ENCODE results near the gene CDKAL1. TPM values are rescaled to one million over a fixed set of nuclear protein-coding genes. Genes with fewer than 3 reads are reported as not detected.

CDKAL1 gene
- total and polyA plus RNA-seq, 9 of the 15 experiments (the other 6 are each of a cell fraction or from before 2014, with no cell fraction given), result 11.2 to 36.3 (median 20.1) TPM

DNA sequence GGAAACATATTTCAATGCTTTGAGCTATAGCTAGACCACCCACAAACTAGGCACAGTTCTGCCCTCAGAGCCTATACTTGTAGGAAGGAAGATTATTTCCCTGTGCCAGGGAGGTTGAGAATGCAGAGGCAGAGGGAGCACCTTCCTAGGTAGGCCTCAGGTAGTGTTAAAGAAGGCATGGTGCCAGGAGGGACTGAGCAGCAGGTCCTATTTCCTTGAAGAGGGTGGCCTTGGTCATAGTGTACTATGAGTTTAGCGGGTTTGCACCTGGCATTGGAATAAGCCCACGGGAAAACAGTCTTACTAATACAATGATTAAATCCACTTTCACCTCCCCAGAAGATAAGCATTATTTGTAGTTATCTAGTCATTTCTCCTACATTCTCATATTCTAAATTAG lies 375.4 kb downstream of the CDKAL1 start:
- Histone ChIP-seq H3K27ac (ENCODE audit: extremely low read depth, low read depth, low read length) (no peak overlapping the region), H3K9me1 (ENCODE audit: control insufficient read depth, insufficient read depth, low read length) (no peaks in the 10 kb centered on the region), H3K79me2 (ENCODE audit: control insufficient read depth, insufficient read depth, low read length) (no peaks in the 10 kb centered on the region), H3K9ac (ENCODE audit: insufficient read depth in 1 of 2, low read depth in 2 of 2, low read length in 2 of 2) (no peak overlapping the region), H3K36me3 (ENCODE audit: control insufficient read depth, insufficient read depth, low read length) (no peaks in the 10 kb centered on the region), H3K4me1 (replicated peaks in 1 of 2; ENCODE audit: control insufficient read depth in 2 of 2, insufficient read depth in 2 of 2, low read length in 2 of 2) (no peaks in the 10 kb centered on the region), H3K4me2 (ENCODE audit: insufficient read depth, low read length) (no peak overlapping the region), H3K9me3 (replicated peaks; ENCODE audit: control insufficient read depth, insufficient read depth, low read depth, low read length) (no peaks in the 10 kb centered on the region), H2AFZ (ENCODE audit: low read depth, low read length) (no peak overlapping the region), H3K27me3 (ENCODE audit: control insufficient read depth in 2 of 2, insufficient read depth in 2 of 2, low read length in 2 of 2) (no peaks in the 10 kb centered on the region), H4K20me1 (replicated peaks; ENCODE audit: control insufficient read depth, insufficient read depth, low read length) (no peaks in the 10 kb centered on the region), H3K4me3 (no peak overlapping the region)
- CTCF ChIA-PET (ENCODE audit: low intra/inter-chr PET ratio), result no interaction called here
- intact Hi-C loops (cut with micrococcal nuclease) (no loop called here), in situ Hi-C loops (cut with MboI) (no loop called here)
- FAIRE-seq, result no peak
- WGBS (ENCODE audit: insufficient coverage, low coverage, missing lambda C conversion rate), result 89% methylated on average over 2 of the region's 2 CpGs
- TF ChIP-seq CBX8 (IDR thresholded peaks at IDR 0.05; ENCODE audit: borderline replicate concordance, extremely low read depth, low read depth, low read length, poor library complexity, severe bottlenecking) (no peak), TCF3 (CRISPR knock-in tag; IDR thresholded peaks at IDR 0.05) (no peak), RBM15 (IDR thresholded peaks at IDR 0.05; ENCODE audit: insufficient read depth, low read length) (no peak), PHTF2 (CRISPR knock-in tag; IDR thresholded peaks at IDR 0.05) (no peak), RBM25 (IDR thresholded peaks at IDR 0.05; ENCODE audit: low read depth, low read length, severe bottlenecking) (no peak), BRD4 (IDR thresholded peaks at IDR 0.05) (no peak)
- TF ChIP-seq, protein P1, sequence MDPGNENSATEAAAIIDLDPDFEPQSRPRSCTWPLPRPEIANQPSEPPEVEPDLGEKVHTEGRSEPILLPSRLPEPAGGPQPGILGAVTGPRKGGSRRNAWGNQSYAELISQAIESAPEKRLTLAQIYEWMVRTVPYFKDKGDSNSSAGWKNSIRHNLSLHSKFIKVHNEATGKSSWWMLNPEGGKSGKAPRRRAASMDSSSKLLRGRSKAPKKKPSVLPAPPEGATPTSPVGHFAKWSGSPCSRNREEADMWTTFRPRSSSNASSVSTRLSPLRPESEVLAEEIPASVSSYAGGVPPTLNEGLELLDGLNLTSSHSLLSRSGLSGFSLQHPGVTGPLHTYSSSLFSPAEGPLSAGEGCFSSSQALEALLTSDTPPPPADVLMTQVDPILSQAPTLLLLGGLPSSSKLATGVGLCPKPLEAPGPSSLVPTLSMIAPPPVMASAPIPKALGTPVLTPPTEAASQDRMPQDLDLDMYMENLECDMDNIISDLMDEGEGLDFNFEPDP (CRISPR knock-in tag; IDR thresholded peaks at IDR 0.05), result no peak
- TF ChIP-seq, protein P2, sequence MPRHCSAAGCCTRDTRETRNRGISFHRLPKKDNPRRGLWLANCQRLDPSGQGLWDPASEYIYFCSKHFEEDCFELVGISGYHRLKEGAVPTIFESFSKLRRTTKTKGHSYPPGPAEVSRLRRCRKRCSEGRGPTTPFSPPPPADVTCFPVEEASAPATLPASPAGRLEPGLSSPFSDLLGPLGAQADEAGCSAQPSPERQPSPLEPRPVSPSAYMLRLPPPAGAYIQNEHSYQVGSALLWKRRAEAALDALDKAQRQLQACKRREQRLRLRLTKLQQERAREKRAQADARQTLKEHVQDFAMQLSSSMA (CRISPR knock-in tag; IDR thresholded peaks at IDR 0.05), result no peak
- POLR2A ChIA-PET, result interaction anchor here (1.4 kb wide), 1 partner anchor 14 kb away, joined by 4 read pairs; no protein-coding TSS in a partner anchor
- no peak for DNase-seq (ENCODE audit: extremely low read depth in 1 of 4, low spot score in 3 of 4)
- no peak for ATAC-seq
- no TSS peak for BruUV-seq (replicated peaks)

Measured in K562 (cell line).